ENCODE results near the gene PRDM5. TPM values are rescaled to one million over a fixed set of nuclear protein-coding genes. Genes with fewer than 3 reads are reported as not detected.
A peak's percentile ranks its signal among the peaks of the same experiment; 100 is the strongest.

The PRDM5 gene
- total and polyA plus RNA-seq, 2 donors (not counting 1 experiment from before 2014, with no cell fraction given) = 8.6 to 19.0 TPM

- Histone ChIP-seq H3K9ac (ENCODE audit: insufficient read depth, low read length) (no peak overlapping the region), H3K9me3 (ENCODE audit: control insufficient read depth, insufficient read depth, low read depth, low read length) (no peaks in the 10 kb centered on the region), H3K4me1 (ENCODE audit: control insufficient read depth, extremely low read depth, insufficient read depth, low read length) (no peaks in the 10 kb centered on the region), H3K79me2 (ENCODE audit: control insufficient read depth, insufficient read depth, low read length) (no peaks in the 10 kb centered on the region), H3K4me3 (replicated peaks in 1 of 4; ENCODE audit: control extremely low read depth in 1 of 4, insufficient read depth in 1 of 4, low read depth in 3 of 4, low read length in 4 of 4) (no peak overlapping the region), H3K4me2 (ENCODE audit: extremely low read depth, insufficient read depth, low read length) (no peak overlapping the region), H3K27me3 (ENCODE audit: control insufficient read depth, insufficient read depth, low read length) (no peaks in the 10 kb centered on the region), H3K27ac (ENCODE audit: insufficient read depth, low read length) (no peak overlapping the region), H4K20me1 (ENCODE audit: control insufficient read depth, extremely low read depth, insufficient read depth, low read length) (no peaks in the 10 kb centered on the region), H2AFZ (ENCODE audit: low read length) (no peak overlapping the region), H3K36me3 (ENCODE audit: control insufficient read depth, insufficient read depth, low read length) (no peaks in the 10 kb centered on the region)
- peak in 1 of 2 donors; percentile 38 for DNase-seq (ENCODE audit: low read depth in 2 of 2)
- no peak for TF ChIP-seq EZH2 (IDR thresholded peaks at IDR 0.05; ENCODE audit: low read length, missing control alignments)
- TF ChIP-seq CTCF (conservative IDR thresholded peaks at IDR 0.05 in 1 of 2, IDR thresholded peaks at IDR 0.05 in 1 of 2; ENCODE audit: low read depth in 1 of 2, low read length in 2 of 2) = no peak
These were observed 41.2 kb downstream of the PRDM5 start for GRCh38 chr4:120881351-120881750.

- no peaks in the 10 kb centered on the region for H4K20me1 ChIP-seq (ENCODE audit: control insufficient read depth, extremely low read depth, insufficient read depth, low read length)
- H3K4me1 ChIP-seq (ENCODE audit: control insufficient read depth, extremely low read depth, insufficient read depth, low read length) = no peaks in the 10 kb centered on the region
- no peaks in the 10 kb centered on the region for H3K27me3 ChIP-seq (ENCODE audit: control insufficient read depth, insufficient read depth, low read length)
- H3K36me3 ChIP-seq (ENCODE audit: control insufficient read depth, insufficient read depth, low read length) = no peaks in the 10 kb centered on the region
- H2AFZ ChIP-seq (ENCODE audit: low read length) = no peak overlapping the region
- no peak overlapping the region for H3K4me3 ChIP-seq (replicated peaks in 1 of 4; ENCODE audit: control extremely low read depth in 1 of 4, insufficient read depth in 1 of 4, low read depth in 3 of 4, low read length in 4 of 4)
- no peak overlapping the region for H3K9ac ChIP-seq (ENCODE audit: insufficient read depth, low read length)
- no peak overlapping the region for H3K27ac ChIP-seq (ENCODE audit: insufficient read depth, low read length)
- no peak for TF ChIP-seq CTCF (conservative IDR thresholded peaks at IDR 0.05 in 1 of 2, IDR thresholded peaks at IDR 0.05 in 1 of 2; ENCODE audit: low read depth in 1 of 2, low read length in 2 of 2)
- TF ChIP-seq EZH2 (IDR thresholded peaks at IDR 0.05; ENCODE audit: low read length, missing control alignments) = no peak
- no peaks in the 10 kb centered on the region for H3K79me2 ChIP-seq (ENCODE audit: control insufficient read depth, insufficient read depth, low read length)
- H3K4me2 ChIP-seq (ENCODE audit: extremely low read depth, insufficient read depth, low read length) = no peak overlapping the region
- H3K9me3 ChIP-seq (ENCODE audit: control insufficient read depth, insufficient read depth, low read depth, low read length) = no peaks in the 10 kb centered on the region
- no peak for DNase-seq (ENCODE audit: low read depth in 2 of 2)
These were observed 45.5 kb downstream of the PRDM5 start for GRCh38 chr4:120877021-120877420.

- no peaks in the 10 kb centered on the region for H3K4me1 ChIP-seq (ENCODE audit: control insufficient read depth, extremely low read depth, insufficient read depth, low read length)
- no peak overlapping the region for H3K9ac ChIP-seq (ENCODE audit: insufficient read depth, low read length)
- H3K9me3 ChIP-seq (ENCODE audit: control insufficient read depth, insufficient read depth, low read depth, low read length) = no peaks in the 10 kb centered on the region
- H3K27me3 ChIP-seq (ENCODE audit: control insufficient read depth, insufficient read depth, low read length) = no peaks in the 10 kb centered on the region
- no peaks in the 10 kb centered on the region for H3K36me3 ChIP-seq (ENCODE audit: control insufficient read depth, insufficient read depth, low read length)
- H3K4me2 ChIP-seq (ENCODE audit: extremely low read depth, insufficient read depth, low read length) = no peak overlapping the region
- TF ChIP-seq CTCF (conservative IDR thresholded peaks at IDR 0.05 in 1 of 2, IDR thresholded peaks at IDR 0.05 in 1 of 2; ENCODE audit: low read depth in 1 of 2, low read length in 2 of 2) = no peak
- TF ChIP-seq EZH2 (IDR thresholded peaks at IDR 0.05; ENCODE audit: low read length, missing control alignments) = no peak
- no peak overlapping the region for H2AFZ ChIP-seq (ENCODE audit: low read length)
- no peaks in the 10 kb centered on the region for H3K79me2 ChIP-seq (ENCODE audit: control insufficient read depth, insufficient read depth, low read length)
- H3K27ac ChIP-seq (ENCODE audit: insufficient read depth, low read length) = no peak overlapping the region
- no peak for DNase-seq (ENCODE audit: low read depth in 2 of 2)
- H3K4me3 ChIP-seq (replicated peaks in 1 of 4; ENCODE audit: control extremely low read depth in 1 of 4, insufficient read depth in 1 of 4, low read depth in 3 of 4, low read length in 4 of 4) = no peak overlapping the region
- H4K20me1 ChIP-seq (ENCODE audit: control insufficient read depth, extremely low read depth, insufficient read depth, low read length) = no peaks in the 10 kb centered on the region
These were observed 47.4 kb downstream of the PRDM5 start for GRCh38 chr4:120874792-120875774.

Measured in fibroblast of lung (primary cell).